HepG2 (cell line): Measurements from ENCODE around the gene FMC1. TPM values are rescaled to one million over a fixed set of nuclear protein-coding genes. Genes with fewer than 3 reads are reported as not detected.

ENCODE experiments used
- ATAC-seq: fragments of 200-7000 bp; cut with Tn5 transposase; 3 replicates; pipeline ENCODE4 v1.9.1; 2020; ENCODE audit warnings: mild to moderate bottlenecking, moderate library complexity
- BruUV-seq: library from RNA; stranded (reverse); fragments of 400-500 nt; replicated peaks from 2 replicates; lab custom pipeline; 2021; lab: Mats Ljungman, UMichigan
- CTCF ChIA-PET: fragments of 300-600 bp; formaldehyde crosslinking; extraction: SDS; loops from one replicate; lab custom pipeline; 2021; ENCODE audit warnings: low total read pairs, inconsistent platforms, low intra/inter-chr PET ratio; lab: Yijun Ruan, JAX
- POLR2A ChIA-PET: fragments of 350-600 bp; sonication (Branson Sonifier 250); formaldehyde crosslinking; loops from one replicate; lab custom pipeline; 2020; ENCODE audit warnings: antibody characterized with exemption, inconsistent platforms; lab: Yijun Ruan, JAX
- DNase-seq: peaks from one replicate; pipeline ENCODE4 v3.0.0-alpha.2; 2015; ENCODE audit warnings: low spot score
- FAIRE-seq: peaks from 3 replicates; lab custom pipeline; 2011; peaks lifted over from hg19 to GRCh38; lab: Jason Lieb, UNC
- H2AFZ ChIP-seq: one replicate; pipeline ENCODE4 v1.6.1; 2011; ENCODE audit warnings: low read length, inconsistent platforms
- H3K27ac ChIP-seq: fragments of 300-600 bp; 3 replicates; pipeline ENCODE4 v1.8.0; 2011; ENCODE audit warnings: mixed run types, mild to moderate bottlenecking, mixed read lengths, low read length, inconsistent platforms; ENCODE audit not compliant: insufficient read depth; ENCODE audit errors: extremely low read length
- H3K27me3 ChIP-seq, 2 experiments: fragments of 200-600 bp in 1 of 2; 2 replicates in 1 of 2; 3 replicates in 1 of 2; pipeline versions ENCODE4 v1.6.0 to v1.8.0; 2011; ENCODE audit warnings: low read length in 2 of 2, mild to moderate bottlenecking in 2 of 2, moderate library complexity in 2 of 2, inconsistent platforms in 1 of 2; ENCODE audit not compliant: insufficient read depth in 2 of 2, control insufficient read depth in 1 of 2
- H3K36me3 ChIP-seq, 2 experiments: fragments of 200-600 bp in 1 of 2; replicated peaks in 1 of 2; 2 replicates in 1 of 2; 3 replicates in 1 of 2; pipeline versions ENCODE4 v1.5.1 to v1.8.0; 2011; ENCODE audit warnings: low read length in 2 of 2, inconsistent platforms in 1 of 2; ENCODE audit not compliant: insufficient read depth in 2 of 2, control insufficient read depth in 1 of 2
- H3K4me1 ChIP-seq: 2 replicates; pipeline ENCODE4 v1.5.1; 2012; ENCODE audit warnings: low read length, inconsistent platforms; ENCODE audit not compliant: insufficient read depth
- H3K4me2 ChIP-seq: 2 replicates; pipeline ENCODE4 v1.6.0; 2011; ENCODE audit warnings: low read depth, low read length, inconsistent platforms
- H3K4me3 ChIP-seq, 3 experiments: fragments of 200-600 bp in 1 of 3; sonication (generic), shearing (Covaris generic) in 1 of 3; replicated peaks in 1 of 3; 2 replicates each; pipeline ENCODE4 v1.5.1; 2011 to 2016; ENCODE audit warnings: low read length in 3 of 3, inconsistent platforms in 2 of 3, low read depth in 2 of 3, mild to moderate bottlenecking in 2 of 3, control low read depth in 1 of 3, mixed read lengths in 1 of 3; ENCODE audit not compliant: insufficient read depth in 1 of 3
- H3K79me2 ChIP-seq: one replicate; pipeline ENCODE4 v1.6.1; 2011; ENCODE audit warnings: low read length, inconsistent platforms; ENCODE audit not compliant: insufficient read depth
- H3K9ac ChIP-seq: 2 replicates; pipeline ENCODE4 v1.6.0; 2011; ENCODE audit warnings: mild to moderate bottlenecking, low read depth, low read length, inconsistent platforms; ENCODE audit not compliant: insufficient read depth
- H3K9me3 ChIP-seq: 2 replicates; pipeline ENCODE4 v1.5.1; 2012; ENCODE audit warnings: mild to moderate bottlenecking, low read length
- H4K20me1 ChIP-seq: 2 replicates; pipeline ENCODE4 v1.6.0; 2011; ENCODE audit warnings: inconsistent platforms, mild to moderate bottlenecking, low read length, moderate library complexity; ENCODE audit not compliant: insufficient read depth
- AGO2 ChIP-seq: fragments of 200-400 bp; formaldehyde crosslinking; optimal IDR thresholded peaks from 2 replicates; pipeline ENCODE3; 2017; ENCODE audit warnings: mild to moderate bottlenecking, low read depth, low read length, moderate library complexity
- HDAC1 ChIP-seq: sonication (generic); formaldehyde crosslinking; IDR thresholded peaks from 2 replicates; pipeline ENCODE4 v1.5.1; 2020; ENCODE audit warnings: mild to moderate bottlenecking, missing genetic modification reagents
- HNRNPUL1 ChIP-seq: fragments of 200-400 bp; formaldehyde crosslinking; IDR thresholded peaks from 2 replicates; pipeline ENCODE4 v1.6.1; 2017; ENCODE audit warnings: low read depth, mild to moderate bottlenecking, low read length, moderate library complexity
- SYNCRIP ChIP-seq: fragments of 200-400 bp; formaldehyde crosslinking; IDR thresholded peaks from 2 replicates; pipeline ENCODE4 v1.6.1; 2018; ENCODE audit warnings: mild to moderate bottlenecking, low read depth, low read length; ENCODE audit not compliant: insufficient read depth
- TOPORS ChIP-seq: sonication (generic); formaldehyde crosslinking; IDR thresholded peaks from 2 replicates; pipeline ENCODE4 v1.8.0; 2023; ENCODE audit warnings: mild to moderate bottlenecking, missing genetic modification reagents
- YEATS4 ChIP-seq: sonication (generic); formaldehyde crosslinking; IDR thresholded peaks from 2 replicates; pipeline ENCODE4 v1.4.0; 2020; ENCODE audit warnings: missing genetic modification reagents, borderline replicate concordance
- ZNF569 ChIP-seq: sonication (generic); formaldehyde crosslinking; IDR thresholded peaks from 2 replicates; pipeline ENCODE4 v1.5.0; 2020; ENCODE audit warnings: mild to moderate bottlenecking, missing genetic modification reagents, moderate library complexity, borderline replicate concordance
- ZNF687 ChIP-seq: sonication (generic); formaldehyde crosslinking; IDR thresholded peaks from 2 replicates; pipeline ENCODE4 v1.5.1; 2020; ENCODE audit warnings: mild to moderate bottlenecking, missing genetic modification reagents, moderate library complexity
- ZNF75D ChIP-seq: sonication (generic); formaldehyde crosslinking; IDR thresholded peaks from 2 replicates; pipeline ENCODE4 v1.8.1; 2023; ENCODE audit warnings: missing genetic modification reagents, mild to moderate bottlenecking, borderline replicate concordance
- WGBS: methylation state at CpG from one replicate; pipeline ENCODE4 v1.1.6; 2017; ENCODE audit warnings: low lambda C conversion rate; 5-methylcytosine and 5-hydroxymethylcytosine counted together
- in situ Hi-C: cut with HindIII; loops from 2 replicates; pipeline ENCODE4 v1.10.0; 2017; ENCODE audit warnings: low pct_unique_long_range_greater_than_20kb; ENCODE audit not compliant: extremely low pct_ligation_motif_present
- intact Hi-C: fragments of 100-400 bp; cut with micrococcal nuclease; formaldehyde crosslinking; loops from one replicate; pipeline ENCODE4 v1.10.0; 2022; ENCODE audit not compliant: unreplicated experiment
- polyA plus RNA-seq, 8 experiments: library from polyadenylated mRNA; depleted of rRNA in 3 of 8; stranded (reverse) in 7 of 8; unstranded in 1 of 8; fragments of >200 nt; fragmentation: Illumina TruSeq in 4 of 8; extraction: Trizol in 4 of 8; gene quantifications; 2 replicates each; pipeline versions ENCODE4 v1.2.1 to v1.2.3, GENCODE V29; 2011 to 2016; ENCODE audit warnings: low read depth in 4 of 8, missing spikeins in 1 of 8, mixed read lengths in 1 of 8; ENCODE audit not compliant: insufficient read depth in 1 of 8
- total RNA-seq, 5 experiments: library from RNA; depleted of rRNA; stranded (reverse); fragments of >200 nt; fragmentation: Illumina TruSeq; extraction: Trizol; gene quantifications; 2 replicates each; pipeline ENCODE4 v1.2.3, GENCODE V29; 2016; ENCODE audit warnings: low read depth in 1 of 5
- TF ChIP-seq, protein P1 (sequence below): sonication (generic); formaldehyde crosslinking; IDR thresholded peaks from 2 replicates; pipeline ENCODE4 v1.4.0; 2020; ENCODE audit warnings: low read depth, mild to moderate bottlenecking, missing genetic modification reagents

The FMC1 gene
- total and polyA plus RNA-seq, 2 of the 13 experiments (the other 11 are each of a cell fraction or from before 2014, with no cell fraction given), result 39.2 to 50.7 TPM

DNA sequence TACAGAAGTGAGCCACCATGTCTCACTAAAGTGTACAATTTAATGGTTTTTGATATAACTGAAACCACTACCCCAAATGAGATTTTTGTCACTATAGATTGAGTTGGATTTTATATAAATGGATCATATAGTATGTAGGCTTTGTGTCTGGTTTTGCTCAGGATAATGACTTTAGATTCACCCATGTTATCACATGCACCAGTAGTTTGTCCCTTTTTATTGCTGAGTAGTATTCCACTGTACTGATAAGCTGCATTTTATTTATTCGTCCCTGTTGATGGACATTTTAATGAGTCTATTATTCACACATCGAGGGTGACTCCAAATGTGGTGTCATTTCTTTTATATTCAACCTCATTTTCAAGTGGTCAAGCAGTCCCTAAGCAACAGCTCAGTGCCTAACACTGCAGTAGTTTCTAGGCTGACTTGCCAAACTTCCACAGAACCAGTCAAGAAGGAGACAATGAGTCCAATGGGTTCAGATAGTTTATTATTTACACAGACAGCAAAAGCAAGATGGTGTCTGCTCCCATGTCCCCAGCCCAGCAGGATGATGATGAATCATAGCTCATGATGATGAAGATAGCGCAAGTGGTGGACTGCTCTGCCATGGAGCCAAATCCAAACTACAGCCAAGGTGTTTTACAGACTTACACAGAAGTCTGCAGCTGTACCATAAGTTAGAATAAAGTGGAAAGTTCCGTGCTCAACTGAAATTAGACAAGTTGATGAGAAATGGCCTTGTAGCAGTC, 6.6 kb upstream of the FMC1 start (continued):
- TF ChIP-seq ZNF687 (CRISPR knock-in tag), result no peak
- TF ChIP-seq, protein P1, sequence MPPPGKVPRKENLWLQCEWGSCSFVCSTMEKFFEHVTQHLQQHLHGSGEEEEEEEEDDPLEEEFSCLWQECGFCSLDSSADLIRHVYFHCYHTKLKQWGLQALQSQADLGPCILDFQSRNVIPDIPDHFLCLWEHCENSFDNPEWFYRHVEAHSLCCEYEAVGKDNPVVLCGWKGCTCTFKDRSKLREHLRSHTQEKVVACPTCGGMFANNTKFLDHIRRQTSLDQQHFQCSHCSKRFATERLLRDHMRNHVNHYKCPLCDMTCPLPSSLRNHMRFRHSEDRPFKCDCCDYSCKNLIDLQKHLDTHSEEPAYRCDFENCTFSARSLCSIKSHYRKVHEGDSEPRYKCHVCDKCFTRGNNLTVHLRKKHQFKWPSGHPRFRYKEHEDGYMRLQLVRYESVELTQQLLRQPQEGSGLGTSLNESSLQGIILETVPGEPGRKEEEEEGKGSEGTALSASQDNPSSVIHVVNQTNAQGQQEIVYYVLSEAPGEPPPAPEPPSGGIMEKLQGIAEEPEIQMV (CRISPR knock-in tag), result no peak
- no peak for TF ChIP-seq TOPORS (CRISPR knock-in tag)
- TF ChIP-seq YEATS4, result no peak
- no peak for TF ChIP-seq HDAC1 (CRISPR knock-in tag)

DNA sequence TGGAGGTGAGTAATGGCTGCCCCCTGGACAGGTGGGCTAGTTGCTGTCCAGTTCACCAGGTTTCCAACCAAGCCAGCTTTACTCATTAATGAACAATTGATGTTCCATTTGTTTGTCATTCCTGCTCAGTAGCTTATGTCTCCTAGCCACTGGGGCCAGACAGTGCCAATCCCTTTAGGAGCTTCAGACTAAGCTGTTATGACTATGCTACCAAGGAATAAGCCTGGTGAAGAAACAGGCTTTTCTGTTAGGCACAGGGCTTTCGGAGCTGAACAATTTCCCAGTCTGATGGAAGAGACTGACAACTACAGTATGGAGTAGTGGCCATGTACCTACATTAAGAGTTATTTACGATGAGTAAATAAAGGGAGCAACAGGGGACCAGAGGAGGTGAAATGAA, 2.1 kb upstream of the FMC1 start:
- intact Hi-C loops, result loop anchor here (10.0 kb wide), 1 partner anchor 104 kb away; the partner anchor contains the start of gene UBN2
- BruUV-seq, result no TSS peak
- no peaks in the 10 kb centered on the region; a peak in 1 of 5 replicates for H3K27me3 ChIP-seq
- H3K4me1 ChIP-seq, result peaks cover 26% of the 10 kb centered on the region
- ATAC-seq (no peak), DNase-seq (no peak), FAIRE-seq (no peak)
- no peaks in the 10 kb centered on the region for H3K9me3 ChIP-seq
- in situ Hi-C loops, result no loop called here
- peak overlapping the region; percentile 87; the same call in 1 of the 2 replicates for H3K4me2 ChIP-seq
- no peak overlapping the region for H3K4me3 ChIP-seq
- ChIA-PET POLR2A (interaction anchor here (1.0 to 1.3 kb wide), 2 partner anchors 21 to 44 kb away, joined by 3 read pairs; partner anchors contain the start of gene LUC7L2), CTCF (no interaction called here)
- no peak overlapping the region for H2AFZ ChIP-seq
- H3K9ac ChIP-seq, result no peak overlapping the region
- 84% methylated on average over 2 of the region's 2 CpGs for WGBS
- H3K36me3 ChIP-seq, result no peaks in the 10 kb centered on the region
- TF ChIP-seq HNRNPUL1 (no peak), ZNF75D (no peak), SYNCRIP (no peak), ZNF569 (0 out of 2 replicates have a peak, but pooled peaks have one; percentile 0), AGO2 (no peak)
- peaks cover 12% of the 10 kb centered on the region for H3K79me2 ChIP-seq
- H3K27ac ChIP-seq, result no peak overlapping the region
- H4K20me1 ChIP-seq, result no peaks in the 10 kb centered on the region
